ENCODE measurements around the gene TMEM135.

Gene TMEM135

DNA sequence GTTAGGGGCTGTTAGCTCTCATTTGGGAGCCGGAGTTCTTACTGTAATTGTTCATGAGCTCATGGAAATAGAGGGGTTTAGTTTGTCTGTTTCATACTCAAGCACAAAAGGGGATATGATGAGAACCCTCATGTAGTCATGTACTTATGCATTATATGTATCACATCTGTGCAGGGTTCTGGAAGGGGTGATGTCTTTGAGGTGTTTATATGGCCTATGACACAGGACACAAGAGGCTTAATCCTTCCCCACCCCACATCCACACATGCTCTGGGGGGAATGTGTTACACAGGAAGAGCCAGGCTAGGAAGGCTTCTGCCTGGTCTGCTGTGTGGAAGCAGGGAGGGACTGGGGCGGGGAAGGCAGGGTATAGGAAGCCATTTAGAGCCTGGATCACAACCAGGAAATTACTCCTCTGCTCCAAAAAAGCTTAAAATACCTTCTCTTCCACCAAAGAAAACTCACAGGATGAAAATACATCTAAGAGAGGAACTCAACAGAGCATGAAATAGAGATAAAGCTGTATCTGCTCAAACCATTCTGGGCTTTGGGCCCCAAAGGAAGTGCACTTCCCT lies 316.1 kb downstream of the TMEM135 start:
- Histone ChIP-seq H3K4me1 (ENCODE audit: control insufficient read depth in 1 of 2, insufficient read depth in 2 of 2, low read length in 2 of 2) (peaks cover 10 to 11% of the 10 kb centered on the region in 2 donors), H3K9me3 (ENCODE audit: control insufficient read depth in 1 of 2, low read length in 2 of 2) (no peaks in the 10 kb centered on the region), H3K4me3 (ENCODE audit: low read depth in 1 of 2, low read length in 2 of 2) (no peak overlapping the region), H3K27ac (ENCODE audit: low read depth, low read length) (no peak overlapping the region), H3K36me3 (ENCODE audit: control insufficient read depth in 1 of 2, insufficient read depth in 2 of 2, low read length in 2 of 2) (no peaks in the 10 kb centered on the region), H3K27me3 (ENCODE audit: control insufficient read depth in 1 of 2, insufficient read depth in 2 of 2, low read length in 2 of 2) (peaks cover 0 to 3% of the 10 kb centered on the region in 2 donors), H3K9ac (ENCODE audit: low read depth in 1 of 2, low read length in 2 of 2) (no peak overlapping the region)

DNA sequence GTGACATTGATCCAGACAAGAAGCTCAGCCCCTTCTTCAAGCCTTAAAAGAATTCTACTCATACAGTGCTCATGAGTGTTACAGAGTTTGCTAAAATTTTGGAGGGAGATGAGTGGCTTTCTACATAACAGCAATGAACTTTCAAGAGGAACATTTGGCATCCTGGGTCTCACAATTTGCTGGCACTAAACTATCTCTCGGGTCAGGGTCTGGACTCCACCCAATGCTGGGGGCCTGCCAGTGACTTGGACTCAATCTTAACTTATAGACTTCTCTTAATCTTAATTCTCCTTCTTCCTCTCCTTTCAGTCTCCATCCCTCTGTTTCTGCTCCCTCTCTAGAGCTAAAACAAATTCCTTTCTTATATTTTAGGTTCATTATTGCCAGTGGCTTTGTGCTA lies 317.9 kb downstream of the TMEM135 start:
- peaks cover 0 to 3% of the 10 kb centered on the region in 2 donors for H3K27me3 ChIP-seq (ENCODE audit: control insufficient read depth in 1 of 2, insufficient read depth in 2 of 2, low read length in 2 of 2)
- peaks cover 11 to 15% of the 10 kb centered on the region in 2 donors for H3K4me1 ChIP-seq (ENCODE audit: control insufficient read depth in 1 of 2, insufficient read depth in 2 of 2, low read length in 2 of 2)
- H3K4me3 ChIP-seq (ENCODE audit: low read depth in 1 of 2, low read length in 2 of 2): no peak overlapping the region
- no peak overlapping the region for H3K9ac ChIP-seq (ENCODE audit: low read depth in 1 of 2, low read length in 2 of 2)
- H3K27ac ChIP-seq (ENCODE audit: low read depth, low read length): no peak overlapping the region
- H3K36me3 ChIP-seq (ENCODE audit: control insufficient read depth in 1 of 2, insufficient read depth in 2 of 2, low read length in 2 of 2): no peaks in the 10 kb centered on the region
- H3K9me3 ChIP-seq (ENCODE audit: control insufficient read depth in 1 of 2, low read length in 2 of 2): no peaks in the 10 kb centered on the region

DNA sequence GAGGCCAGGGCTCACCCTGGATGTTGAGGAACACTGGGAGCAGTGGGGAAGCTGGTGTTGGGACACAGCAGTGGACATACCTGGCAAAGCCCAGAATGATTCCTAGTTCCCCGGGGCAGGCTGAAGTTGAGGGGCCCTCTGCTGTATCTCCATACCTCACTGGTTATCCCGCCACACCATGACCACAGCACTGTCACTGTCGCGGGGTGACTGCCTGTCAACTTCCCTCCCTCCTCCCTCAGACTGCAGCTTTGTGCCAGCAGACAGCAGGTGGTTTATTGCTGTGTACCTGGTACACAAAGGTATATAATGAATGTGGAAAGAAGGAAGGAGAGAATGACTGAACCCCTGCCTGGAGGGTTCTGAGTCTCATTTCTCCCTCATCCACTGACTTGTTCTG lies 318.7 kb downstream of the TMEM135 start:
- Histone ChIP-seq H3K9ac (ENCODE audit: low read depth in 1 of 2, low read length in 2 of 2) (no peak overlapping the region), H3K27me3 (ENCODE audit: control insufficient read depth in 1 of 2, insufficient read depth in 2 of 2, low read length in 2 of 2) (peaks cover 0 to 3% of the 10 kb centered on the region in 2 donors), H3K4me3 (ENCODE audit: low read depth in 1 of 2, low read length in 2 of 2) (no peak overlapping the region), H3K27ac (ENCODE audit: low read depth, low read length) (no peak overlapping the region), H3K36me3 (ENCODE audit: control insufficient read depth in 1 of 2, insufficient read depth in 2 of 2, low read length in 2 of 2) (no peaks in the 10 kb centered on the region), H3K9me3 (ENCODE audit: control insufficient read depth in 1 of 2, low read length in 2 of 2) (no peaks in the 10 kb centered on the region), H3K4me1 (ENCODE audit: control insufficient read depth in 1 of 2, insufficient read depth in 2 of 2, low read length in 2 of 2) (peaks cover 11 to 15% of the 10 kb centered on the region in 2 donors)

DNA sequence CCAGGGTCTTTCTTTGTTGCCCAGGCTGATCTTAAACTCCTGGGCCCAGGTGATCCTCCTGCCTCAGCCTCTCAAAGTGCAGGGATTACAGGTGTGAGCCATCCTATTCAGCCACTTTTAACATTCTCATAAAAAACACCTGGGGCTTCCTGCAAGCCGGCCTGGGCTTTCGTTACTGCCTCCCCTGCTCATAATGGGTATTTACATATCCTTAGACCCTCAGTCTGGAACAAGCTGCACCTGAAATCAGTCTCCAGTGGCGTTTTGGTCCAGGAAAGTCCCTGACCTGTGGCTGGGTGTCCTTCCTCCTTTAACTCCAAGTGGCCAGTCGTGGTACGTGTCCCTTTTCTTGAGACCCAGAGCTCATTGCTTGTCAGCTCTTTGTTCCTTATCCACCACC lies 320.7 kb downstream of the TMEM135 start:
- Histone ChIP-seq H3K4me1 (ENCODE audit: control insufficient read depth in 1 of 2, insufficient read depth in 2 of 2, low read length in 2 of 2) (peaks cover 5 to 6% of the 10 kb centered on the region in 2 donors), H3K27me3 (ENCODE audit: control insufficient read depth in 1 of 2, insufficient read depth in 2 of 2, low read length in 2 of 2) (no peaks in the 10 kb centered on the region), H3K9ac (ENCODE audit: low read depth in 1 of 2, low read length in 2 of 2) (no peak overlapping the region), H3K9me3 (ENCODE audit: control insufficient read depth in 1 of 2, low read length in 2 of 2) (no peaks in the 10 kb centered on the region), H3K4me3 (ENCODE audit: low read depth in 1 of 2, low read length in 2 of 2) (no peak overlapping the region), H3K27ac (ENCODE audit: low read depth, low read length) (no peak overlapping the region), H3K36me3 (ENCODE audit: control insufficient read depth in 1 of 2, insufficient read depth in 2 of 2, low read length in 2 of 2) (no peaks in the 10 kb centered on the region)

DNA sequence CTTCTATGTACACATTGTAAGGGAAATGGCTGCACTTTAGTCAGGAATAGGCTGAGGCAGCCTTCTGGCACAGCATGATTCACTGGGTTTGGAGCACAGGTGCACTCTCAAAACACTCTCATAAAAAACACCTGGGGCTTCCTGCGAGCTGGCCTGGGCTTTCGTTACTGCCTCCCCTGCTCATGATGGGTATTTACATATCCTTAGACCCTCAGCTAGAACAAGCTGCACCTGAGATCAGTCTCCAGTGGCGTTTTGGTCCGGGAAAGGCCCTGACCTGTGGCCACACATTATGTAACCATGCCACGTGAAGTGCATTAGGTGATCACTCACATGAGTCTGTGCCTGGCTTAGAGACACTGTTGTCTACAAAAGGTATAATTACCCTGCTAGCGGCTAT lies 321.7 kb downstream of the TMEM135 start:
- Histone ChIP-seq H3K9me3 (ENCODE audit: control insufficient read depth in 1 of 2, low read length in 2 of 2) (no peaks in the 10 kb centered on the region), H3K4me1 (ENCODE audit: control insufficient read depth in 1 of 2, insufficient read depth in 2 of 2, low read length in 2 of 2) (peaks cover 0 to 6% of the 10 kb centered on the region in 2 donors), H3K27ac (ENCODE audit: low read depth, low read length) (no peak overlapping the region), H3K9ac (ENCODE audit: low read depth in 1 of 2, low read length in 2 of 2) (no peak overlapping the region), H3K27me3 (ENCODE audit: control insufficient read depth in 1 of 2, insufficient read depth in 2 of 2, low read length in 2 of 2) (no peaks in the 10 kb centered on the region), H3K36me3 (ENCODE audit: control insufficient read depth in 1 of 2, insufficient read depth in 2 of 2, low read length in 2 of 2) (no peaks in the 10 kb centered on the region), H3K4me3 (ENCODE audit: low read depth in 1 of 2, low read length in 2 of 2) (peak overlapping the region in 1 of 2 donors; percentile 36)

DNA sequence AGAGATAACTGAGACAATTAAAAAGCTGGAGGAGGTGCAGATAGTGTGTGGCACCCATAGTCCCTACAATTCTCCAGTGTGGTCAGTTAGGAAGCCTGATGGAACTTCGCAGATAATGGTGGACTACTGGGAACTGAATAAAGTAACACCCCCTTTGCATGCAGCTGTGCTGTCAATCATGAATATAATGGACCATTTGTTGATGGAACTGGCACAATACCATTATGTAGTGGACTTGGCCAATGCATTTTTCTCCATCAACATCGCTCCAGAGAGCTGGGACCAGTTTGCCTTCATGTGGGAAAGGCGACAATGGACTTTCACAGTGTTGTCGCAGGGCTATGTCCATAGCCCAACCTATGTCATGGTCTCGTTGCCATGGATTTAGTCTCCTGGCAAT lies 324.2 kb downstream of the TMEM135 start:
- Histone ChIP-seq H3K9me3 (ENCODE audit: control insufficient read depth in 1 of 2, low read length in 2 of 2) (no peaks in the 10 kb centered on the region), H3K27ac (ENCODE audit: low read depth, low read length) (no peak overlapping the region), H3K36me3 (ENCODE audit: control insufficient read depth in 1 of 2, insufficient read depth in 2 of 2, low read length in 2 of 2) (no peaks in the 10 kb centered on the region), H3K4me1 (ENCODE audit: control insufficient read depth in 1 of 2, insufficient read depth in 2 of 2, low read length in 2 of 2) (peaks cover 0 to 6% of the 10 kb centered on the region in 2 donors), H3K27me3 (ENCODE audit: control insufficient read depth in 1 of 2, insufficient read depth in 2 of 2, low read length in 2 of 2) (no peaks in the 10 kb centered on the region), H3K4me3 (ENCODE audit: low read depth in 1 of 2, low read length in 2 of 2) (no peak overlapping the region), H3K9ac (ENCODE audit: low read depth in 1 of 2, low read length in 2 of 2) (no peak overlapping the region)

GRCh38 chr11:87366346-87366745 lies 328.6 kb downstream of the TMEM135 start:
- Histone ChIP-seq H3K9ac (ENCODE audit: low read depth in 1 of 2, low read length in 2 of 2) (no peak overlapping the region), H3K4me1 (ENCODE audit: control insufficient read depth in 1 of 2, insufficient read depth in 2 of 2, low read length in 2 of 2) (no peaks in the 10 kb centered on the region), H3K4me3 (ENCODE audit: low read depth in 1 of 2, low read length in 2 of 2) (no peak overlapping the region), H3K36me3 (ENCODE audit: control insufficient read depth in 1 of 2, insufficient read depth in 2 of 2, low read length in 2 of 2) (no peaks in the 10 kb centered on the region), H3K9me3 (ENCODE audit: control insufficient read depth in 1 of 2, low read length in 2 of 2) (no peaks in the 10 kb centered on the region), H3K27ac (ENCODE audit: low read depth, low read length) (no peak overlapping the region), H3K27me3 (ENCODE audit: control insufficient read depth in 1 of 2, insufficient read depth in 2 of 2, low read length in 2 of 2) (no peaks in the 10 kb centered on the region)

DNA sequence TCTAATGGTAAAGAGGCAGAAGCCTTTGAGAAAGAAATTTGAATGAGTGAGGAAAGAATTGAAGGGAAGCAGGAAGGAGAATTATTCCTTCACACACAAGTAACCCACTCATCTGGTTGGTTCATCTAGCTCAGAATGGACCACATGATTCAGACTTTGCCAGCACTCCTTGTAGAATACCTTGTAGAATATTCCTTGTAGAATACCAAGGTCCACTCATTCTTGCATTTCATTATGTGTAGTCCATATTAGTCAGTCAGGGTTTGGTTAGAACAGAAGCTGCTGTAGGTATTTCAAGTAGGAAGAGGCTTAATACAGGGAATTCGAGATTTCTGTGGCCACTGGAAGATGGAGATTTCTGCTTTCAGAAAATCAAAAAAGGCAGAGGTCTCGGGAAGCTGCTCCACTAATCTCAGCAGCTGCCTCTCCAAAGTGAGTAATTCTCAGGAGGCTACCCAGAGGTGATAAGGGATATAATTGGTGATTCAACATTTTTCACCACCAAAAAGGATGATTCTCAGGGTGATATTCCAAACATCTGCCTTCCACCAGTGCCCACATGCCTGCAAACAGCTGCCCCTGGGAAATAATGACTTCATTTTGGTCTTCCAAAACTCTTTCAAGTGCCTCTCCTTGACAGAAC lies 329.1 kb downstream of the TMEM135 start:
- no peak overlapping the region for H3K27ac ChIP-seq (ENCODE audit: low read depth, low read length)
- no peaks in the 10 kb centered on the region for H3K9me3 ChIP-seq (ENCODE audit: control insufficient read depth in 1 of 2, low read length in 2 of 2)
- H3K4me1 ChIP-seq (ENCODE audit: control insufficient read depth in 1 of 2, insufficient read depth in 2 of 2, low read length in 2 of 2): no peaks in the 10 kb centered on the region
- no peaks in the 10 kb centered on the region for H3K27me3 ChIP-seq (ENCODE audit: control insufficient read depth in 1 of 2, insufficient read depth in 2 of 2, low read length in 2 of 2)
- no peak overlapping the region for H3K9ac ChIP-seq (ENCODE audit: low read depth in 1 of 2, low read length in 2 of 2)
- H3K36me3 ChIP-seq (ENCODE audit: control insufficient read depth in 1 of 2, insufficient read depth in 2 of 2, low read length in 2 of 2): no peaks in the 10 kb centered on the region
- no peak overlapping the region for H3K4me3 ChIP-seq (ENCODE audit: low read depth in 1 of 2, low read length in 2 of 2)

DNA sequence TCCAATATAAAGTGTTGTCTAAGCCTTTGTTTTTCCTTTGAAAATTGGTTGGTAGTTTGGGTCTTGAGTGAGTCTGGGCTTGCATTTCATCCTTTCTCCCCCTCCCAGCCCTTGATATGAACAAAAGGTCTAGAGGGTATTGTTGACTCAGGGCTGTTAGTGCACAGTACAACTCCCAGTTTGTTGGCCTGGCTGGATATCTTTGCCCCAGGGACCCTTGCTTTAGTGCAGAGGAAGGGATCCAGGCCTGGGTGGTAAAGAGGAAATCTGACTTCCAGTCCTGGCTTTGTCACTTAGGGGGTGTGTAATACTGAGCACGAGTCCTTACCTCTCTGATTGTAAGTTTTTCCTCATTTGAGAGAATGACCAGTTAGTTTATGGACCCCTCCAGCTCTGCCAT lies 330.4 kb downstream of the TMEM135 start:
- Histone ChIP-seq H3K4me3 (ENCODE audit: low read depth in 1 of 2, low read length in 2 of 2) (no peak overlapping the region), H3K27me3 (ENCODE audit: control insufficient read depth in 1 of 2, insufficient read depth in 2 of 2, low read length in 2 of 2) (no peaks in the 10 kb centered on the region), H3K36me3 (ENCODE audit: control insufficient read depth in 1 of 2, insufficient read depth in 2 of 2, low read length in 2 of 2) (no peaks in the 10 kb centered on the region), H3K9me3 (ENCODE audit: control insufficient read depth in 1 of 2, low read length in 2 of 2) (no peaks in the 10 kb centered on the region), H3K27ac (ENCODE audit: low read depth, low read length) (no peak overlapping the region), H3K4me1 (ENCODE audit: control insufficient read depth in 1 of 2, insufficient read depth in 2 of 2, low read length in 2 of 2) (no peaks in the 10 kb centered on the region), H3K9ac (ENCODE audit: low read depth in 1 of 2, low read length in 2 of 2) (no peak overlapping the region)

GRCh38 chr11:87368858-87369480 lies 331.2 kb downstream of the TMEM135 start:
- no peak overlapping the region for H3K9ac ChIP-seq (ENCODE audit: low read depth in 1 of 2, low read length in 2 of 2)
- no peaks in the 10 kb centered on the region for H3K36me3 ChIP-seq (ENCODE audit: control insufficient read depth in 1 of 2, insufficient read depth in 2 of 2, low read length in 2 of 2)
- no peaks in the 10 kb centered on the region for H3K27me3 ChIP-seq (ENCODE audit: control insufficient read depth in 1 of 2, insufficient read depth in 2 of 2, low read length in 2 of 2)
- no peak overlapping the region for H3K27ac ChIP-seq (ENCODE audit: low read depth, low read length)
- H3K4me3 ChIP-seq (ENCODE audit: low read depth in 1 of 2, low read length in 2 of 2): no peak overlapping the region
- H3K4me1 ChIP-seq (ENCODE audit: control insufficient read depth in 1 of 2, insufficient read depth in 2 of 2, low read length in 2 of 2): no peaks in the 10 kb centered on the region
- no peaks in the 10 kb centered on the region for H3K9me3 ChIP-seq (ENCODE audit: control insufficient read depth in 1 of 2, low read length in 2 of 2)

All from duodenal mucosa (tissue), 2 donors.